Brain microvascular endothelial cell (primary cell): ENCODE results near the gene IQCC.

ENCODE experiments used
- DNase-seq: peaks from one replicate; pipeline ENCODE4 v3.0.0-alpha.2; 2020
- H3K27ac ChIP-seq: fragments of 250-450 bp; sonication (Bioruptor Pico); 2 replicates; pipeline ENCODE4 v1.5.1; 2020; ENCODE audit warnings: mild to moderate bottlenecking, moderate library complexity
- H3K27me3 ChIP-seq: fragments of 250-450 bp; sonication (Bioruptor Pico); replicated peaks from 2 replicates; pipeline ENCODE4 v1.5.1; 2020; ENCODE audit warnings: mild to moderate bottlenecking
- H3K36me3 ChIP-seq: fragments of 250-450 bp; sonication (Bioruptor Pico); replicated peaks from 2 replicates; pipeline ENCODE4 v1.5.1; 2020; ENCODE audit warnings: mild to moderate bottlenecking
- H3K4me3 ChIP-seq: 2 replicates; pipeline ENCODE4 v1.5.1; 2011; ENCODE audit warnings: low read depth, mild to moderate bottlenecking, control low read depth, low read length, moderate library complexity
- CTCF ChIP-seq: IDR thresholded peaks from 2 replicates; pipeline ENCODE4 v1.5.1; 2011; ENCODE audit warnings: low read depth, mild to moderate bottlenecking, moderate library complexity, low read length, control low read depth, inconsistent platforms; ENCODE audit errors: missing control alignments
- in situ Hi-C: cut with HindIII; loops from 2 replicates; pipeline ENCODE4 v1.10.0; 2017; ENCODE audit warnings: low sequenced_read_pairs, low pct_ligation_motif_present

IQCC gene

GRCh38 chr1:32242341-32242851, 36.9 kb downstream of the IQCC start:
- in situ Hi-C loops, result no loop called here
- H3K27me3 ChIP-seq, result no peaks in the 10 kb centered on the region
- no peak for TF ChIP-seq CTCF
- H3K4me3 ChIP-seq, result no peak overlapping the region
- DNase-seq, result no peak
- H3K36me3 ChIP-seq, result no peaks in the 10 kb centered on the region
- no peak overlapping the region for H3K27ac ChIP-seq

DNA sequence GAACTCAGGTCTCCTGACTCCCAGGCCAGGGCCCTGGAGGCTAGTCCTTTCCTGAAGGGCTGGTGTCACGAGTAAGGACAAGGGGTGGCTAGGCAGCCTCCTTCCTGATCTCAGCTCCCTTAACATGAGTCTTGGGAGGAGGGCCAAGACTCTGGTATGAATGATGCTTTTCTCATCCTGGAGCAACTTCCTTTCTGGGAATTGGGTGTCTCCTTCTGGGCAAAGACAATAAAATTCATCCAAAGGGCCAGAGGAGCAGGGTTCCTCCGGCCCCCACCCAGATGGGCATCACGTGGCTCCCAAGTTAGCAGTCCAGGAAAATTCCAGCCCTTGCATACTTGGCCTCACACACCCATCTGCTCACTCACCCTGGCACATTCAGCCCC, 41.4 kb downstream of the IQCC start, which contains the start of gene FAM167B:
TSS of gene FAM167B (plus strand) at position 335 of the 386 bp plus-strand sequence. CDS start 200 bp downstream, outside the sequence.
- Histone ChIP-seq H3K4me3 (no peak within 1 kb of the TSS), H3K27me3 (no peaks in the 10 kb centered on the region), H3K27ac (no peak within 1 kb of the TSS), H3K36me3 (no peaks in the 10 kb centered on the region)
- in situ Hi-C loops, result no loop called here
- no peak for DNase-seq
- no peak for TF ChIP-seq CTCF

- Histone ChIP-seq H3K27ac (no peak overlapping the region), H3K36me3 (no peaks in the 10 kb centered on the region), H3K27me3 (no peaks in the 10 kb centered on the region), H3K4me3 (no peak overlapping the region)
- TF ChIP-seq CTCF, result no peak
- in situ Hi-C loops, result no loop called here
- DNase-seq, result no peak
These were observed 42.0 kb downstream of the IQCC start for GRCh38 chr1:32247452-32247851.

DNA sequence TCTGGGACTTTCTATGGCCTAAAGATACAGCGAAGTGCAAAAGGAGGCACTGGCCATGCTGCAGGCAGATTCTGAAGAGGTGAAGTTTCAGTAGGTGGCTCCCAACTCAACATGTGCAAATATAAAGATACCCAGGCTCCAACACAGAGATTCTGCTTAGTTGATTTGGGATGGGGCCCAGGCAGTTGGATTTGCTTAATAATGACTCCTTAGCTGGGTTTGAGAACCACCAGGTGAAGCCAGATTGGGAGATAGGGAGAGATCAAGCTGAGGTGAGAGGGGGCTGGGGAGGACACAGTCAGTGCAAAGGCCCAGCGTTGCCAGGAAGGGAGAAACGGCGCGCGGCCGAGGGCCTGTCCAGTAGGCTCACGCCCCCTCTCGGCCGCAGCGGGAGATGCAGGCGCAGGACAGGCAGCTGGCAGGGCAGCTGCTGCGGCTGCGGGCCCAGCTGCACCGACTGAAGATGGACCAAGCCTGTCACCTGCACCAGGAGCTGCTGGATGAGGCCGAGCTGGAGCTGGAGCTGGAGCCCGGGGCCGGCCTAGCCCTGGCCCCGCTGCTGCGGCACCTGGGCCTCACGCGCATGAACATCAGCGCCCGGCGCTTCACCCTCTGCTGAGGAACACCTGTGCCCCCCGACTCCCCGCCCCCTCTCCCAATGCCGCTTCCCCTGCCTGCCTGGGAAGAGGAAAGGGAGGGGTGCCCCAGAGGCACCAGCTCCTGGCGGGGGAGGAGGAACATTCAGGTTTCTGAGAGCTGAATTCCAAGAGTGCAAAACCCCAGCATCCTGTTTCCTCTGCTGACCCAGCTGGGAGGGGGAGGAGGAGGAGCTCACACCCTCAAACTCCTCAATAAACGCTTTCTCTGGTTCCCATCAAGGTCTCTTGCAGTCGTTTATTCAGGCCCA, 42.8 kb downstream of the IQCC start:
- H3K27me3 ChIP-seq, result no peaks in the 10 kb centered on the region
- H3K27ac ChIP-seq, result no peak overlapping the region
- peak; percentile 81 for TF ChIP-seq CTCF
- no peak overlapping the region for H3K4me3 ChIP-seq
- in situ Hi-C loops, result no loop called here
- no peaks in the 10 kb centered on the region for H3K36me3 ChIP-seq
- peak; percentile 63 for DNase-seq

DNA sequence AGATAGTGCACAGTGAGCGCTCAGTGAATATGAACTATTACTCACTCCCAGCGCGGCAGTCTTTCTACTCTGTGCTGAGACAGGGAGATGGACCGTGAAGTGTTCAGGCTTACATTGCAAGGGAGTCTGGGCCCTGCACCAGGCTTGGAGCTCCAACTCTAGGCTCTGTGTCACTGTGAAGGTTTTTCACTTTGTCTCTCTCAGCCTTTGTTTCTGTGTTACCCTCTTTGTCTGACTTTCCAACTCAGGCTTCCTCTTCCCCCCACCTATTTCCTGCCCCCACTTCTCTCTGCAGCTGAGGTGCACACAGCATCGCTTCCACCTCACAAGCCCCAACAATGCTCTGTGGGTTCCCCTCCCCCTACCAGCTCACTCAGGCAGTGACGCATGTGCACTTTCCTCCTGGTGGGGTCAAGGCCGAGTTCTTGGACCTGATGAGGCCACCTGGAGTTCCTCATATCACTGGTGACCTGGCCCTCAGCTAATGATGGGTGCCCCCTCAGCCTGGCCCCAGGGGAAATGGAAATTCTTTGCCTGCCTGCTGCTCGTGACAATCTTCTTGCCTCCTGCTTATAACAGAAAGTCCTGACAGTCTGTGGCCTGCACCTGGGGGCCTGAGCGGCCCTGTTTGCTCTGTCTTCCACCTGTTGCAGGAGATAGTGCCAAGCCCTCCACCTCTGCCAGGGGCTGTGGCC, 44.5 kb downstream of the IQCC start:
- Histone ChIP-seq H3K27ac (no peak overlapping the region), H3K36me3 (no peaks in the 10 kb centered on the region), H3K4me3 (no peak overlapping the region), H3K27me3 (no peaks in the 10 kb centered on the region)
- in situ Hi-C loops, result no loop called here
- no peak for DNase-seq
- TF ChIP-seq CTCF, result no peak
